GM18499 (cell line): ENCODE measurements around the gene PLGRKT.
"Not testable (repeated sequence)": the region's sequence is repeated elsewhere in the genome, so short reads cannot be mapped to it uniquely, and the experiment has no call there.

ENCODE experiments used
- ATAC-seq: cut with Tn5 transposase; IDR thresholded peaks from one replicate; pipeline ENCODE4 v1.9.1; 2021; ENCODE audit warnings: moderate number of reproducible peaks; ENCODE audit not compliant: insufficient read depth, unreplicated experiment

The PLGRKT gene

GRCh38 chr9:5453004-5453403 is 15.3 kb upstream of the PLGRKT start:
- ATAC-seq, result no peak

GRCh38 chr9:5452286-5452609 is 14.5 kb upstream of the PLGRKT start:
- ATAC-seq, result no peak

- ATAC-seq, result peak; percentile 53
Observed at GRCh38 chr9:5450359-5451091, 12.8 kb upstream of the PLGRKT start, which contains the start of gene CD274. CD274 (plus strand) TSS chr9:5450542; CDS start chr9:5456114, 5,572 bp downstream.

DNA sequence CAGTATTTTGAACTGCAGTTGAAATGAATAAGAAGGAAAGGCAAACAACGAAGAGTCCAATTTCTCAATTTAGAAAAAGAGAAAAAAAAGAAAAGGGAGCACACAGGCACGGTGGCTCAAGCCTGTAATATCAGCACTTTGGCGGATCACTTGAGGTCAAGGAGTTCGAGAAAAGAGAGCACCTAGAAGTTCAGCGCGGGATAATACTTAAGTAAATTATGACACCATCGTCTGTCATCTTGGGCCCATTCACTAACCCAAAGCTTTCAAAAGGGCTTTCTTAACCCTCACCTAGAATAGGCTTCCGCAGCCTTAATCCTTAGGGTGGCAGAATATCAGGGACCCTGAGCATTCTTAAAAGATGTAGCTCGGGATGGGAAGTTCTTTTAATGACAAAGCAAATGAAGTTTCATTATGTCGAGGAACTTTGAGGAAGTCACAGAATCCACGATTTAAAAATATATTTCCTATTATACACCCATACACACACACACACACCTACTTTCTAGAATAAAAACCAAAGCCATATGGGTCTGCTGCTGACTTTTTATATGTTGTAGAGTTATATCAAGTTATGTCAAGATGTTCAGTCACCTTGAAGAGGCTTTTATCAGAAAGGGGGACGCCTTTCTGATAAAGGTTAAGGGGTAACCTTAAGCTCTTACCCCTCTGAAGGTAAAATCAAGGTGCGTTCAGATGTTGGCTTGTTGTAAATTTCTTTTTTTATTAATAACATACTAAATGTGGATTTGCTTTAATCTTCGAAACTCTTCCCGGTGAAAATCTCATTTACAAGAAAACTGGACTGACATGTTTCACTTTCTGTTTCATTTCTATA is 12.0 kb upstream of the PLGRKT start:
- no peak for ATAC-seq

DNA sequence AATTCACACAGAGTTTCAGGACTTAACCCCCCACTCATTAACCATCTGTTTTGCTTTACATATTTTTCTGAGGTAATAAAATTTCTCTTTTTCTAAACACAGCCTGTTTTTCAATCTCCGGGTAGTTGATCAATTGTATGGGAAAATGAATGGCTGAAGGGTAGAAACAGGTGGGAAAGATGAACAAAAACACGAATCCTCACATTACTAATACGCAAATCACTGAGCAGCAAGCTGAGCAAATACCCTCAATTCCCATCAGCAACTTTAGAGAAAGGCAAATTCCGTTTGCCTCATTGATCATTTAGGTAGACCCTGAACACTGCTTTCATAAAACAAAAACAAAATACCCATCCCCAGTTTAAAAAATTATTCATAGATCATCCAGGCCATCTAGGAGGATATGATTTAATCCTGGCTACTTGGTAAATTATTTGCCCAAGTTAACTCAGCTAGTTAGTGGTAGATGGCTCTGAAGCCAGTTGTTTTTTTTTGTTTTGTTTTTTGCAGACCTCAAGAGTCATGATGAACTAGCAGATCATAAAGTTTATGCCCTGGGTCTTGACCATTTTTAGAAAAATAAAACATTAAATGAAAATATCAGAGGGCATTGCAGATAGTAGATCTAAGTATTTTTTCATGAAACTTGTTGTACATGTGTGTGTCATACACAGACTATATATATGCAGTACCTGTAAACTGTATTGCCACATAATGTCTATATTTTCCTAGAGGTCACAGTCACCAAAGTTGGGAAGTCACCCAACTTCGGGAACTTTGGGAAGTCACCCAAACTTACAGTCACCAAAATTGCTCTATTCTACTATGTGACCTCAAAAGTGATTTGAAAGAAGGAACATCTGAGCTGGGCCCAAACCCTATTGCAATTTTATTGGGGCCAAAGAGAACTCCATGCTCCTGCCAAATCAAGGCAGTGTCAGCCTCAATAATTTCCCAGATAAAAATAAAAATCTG is 11.0 kb upstream of the PLGRKT start:
- ATAC-seq, result no peak

- ATAC-seq, result no peak
Observed at GRCh38 chr9:5448016-5448415, 10.3 kb upstream of the PLGRKT start.

DNA sequence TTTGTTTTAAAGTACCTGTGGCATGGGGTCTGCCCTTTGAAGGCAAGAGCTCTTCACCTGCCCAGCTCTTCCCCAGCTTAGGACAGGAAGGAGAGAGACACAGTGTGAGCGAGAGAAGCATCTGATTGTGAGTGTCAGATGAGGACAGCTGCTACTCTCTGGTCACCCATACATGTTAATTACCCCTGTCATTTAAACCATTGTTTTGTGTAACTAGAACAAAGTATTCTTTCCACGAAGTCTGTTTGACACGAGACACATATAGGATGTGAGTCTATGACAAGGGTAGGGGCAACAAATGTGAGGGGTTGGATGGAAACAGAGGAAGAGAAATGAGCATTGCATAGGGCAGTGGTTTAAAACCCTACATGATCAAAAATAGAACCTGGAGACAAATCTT is 9.6 kb upstream of the PLGRKT start:
- no peak for ATAC-seq

- no peak for ATAC-seq
Observed at GRCh38 chr9:5446451-5447236, 8.9 kb upstream of the PLGRKT start.

GRCh38 chr9:5445886-5446285 is 8.2 kb upstream of the PLGRKT start:
- ATAC-seq, result no peak

DNA sequence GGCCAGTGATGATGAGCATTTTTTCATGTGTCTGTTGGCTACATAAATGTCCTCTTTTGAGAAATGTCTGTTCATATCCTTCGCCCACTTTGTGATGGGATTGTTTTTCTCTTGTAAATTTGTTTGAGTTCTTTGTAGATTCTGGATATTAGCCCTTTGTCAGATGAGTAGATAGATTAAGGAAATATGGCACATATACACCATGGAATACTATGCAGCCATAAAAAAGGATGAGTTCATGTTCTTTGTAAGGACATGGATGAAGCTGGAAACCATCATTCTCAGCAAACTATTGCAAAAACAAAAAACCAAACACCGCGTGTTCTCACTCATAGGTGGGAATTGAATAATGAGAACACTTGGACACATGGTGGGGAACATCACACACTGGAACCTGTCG is 7.4 kb upstream of the PLGRKT start:
- ATAC-seq, result not testable (repeated sequence)

DNA sequence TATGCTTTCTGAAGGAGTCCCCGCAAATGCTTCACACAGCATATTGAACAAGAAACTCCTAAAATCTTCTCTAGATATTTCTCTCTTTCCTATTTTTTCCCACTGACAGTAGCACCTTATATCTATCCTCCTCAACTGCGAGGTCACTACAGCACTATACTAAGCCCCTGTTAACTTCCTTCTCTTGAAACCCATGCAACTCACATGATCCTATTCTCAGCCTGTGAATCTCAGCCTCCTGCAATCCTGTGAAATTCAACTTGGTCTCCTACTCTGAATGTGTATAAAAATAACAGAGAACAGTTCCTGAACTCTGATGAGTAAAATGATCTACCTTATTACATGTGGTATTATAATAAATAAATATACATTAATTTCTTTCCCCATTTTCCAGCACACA is 6.1 kb upstream of the PLGRKT start:
- no peak for ATAC-seq

GRCh38 chr9:5442400-5443011 is 4.8 kb upstream of the PLGRKT start:
- no peak for ATAC-seq

GRCh38 chr9:5441043-5441442 is 3.3 kb upstream of the PLGRKT start:
- no peak for ATAC-seq

- ATAC-seq, result no peak
Observed at GRCh38 chr9:5440426-5440825, 2.7 kb upstream of the PLGRKT start.

- ATAC-seq, result peak; percentile 52
Observed at GRCh38 chr9:5438301-5439162, 807 bp upstream of the PLGRKT start.

DNA sequence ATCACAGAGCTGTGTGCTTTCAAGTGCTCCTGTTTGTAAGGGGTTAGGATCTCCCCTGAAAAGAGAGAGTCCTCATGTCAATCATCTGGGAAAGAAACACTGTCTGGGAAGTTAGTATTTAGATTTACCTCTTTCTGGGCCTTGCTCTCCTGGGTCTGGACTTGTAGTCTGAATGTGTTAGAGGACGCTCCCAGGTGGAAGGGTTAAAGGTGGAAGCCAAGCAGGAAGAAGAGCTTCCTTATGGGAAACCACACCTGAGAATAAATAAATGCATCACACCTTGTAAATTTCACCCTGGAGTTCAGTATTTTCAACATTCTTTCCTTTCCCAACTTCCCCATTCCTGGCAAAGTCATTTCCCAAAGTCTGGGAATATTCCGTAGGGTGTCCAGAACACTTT is 1.3 kb downstream of the PLGRKT start:
- no peak for ATAC-seq

DNA sequence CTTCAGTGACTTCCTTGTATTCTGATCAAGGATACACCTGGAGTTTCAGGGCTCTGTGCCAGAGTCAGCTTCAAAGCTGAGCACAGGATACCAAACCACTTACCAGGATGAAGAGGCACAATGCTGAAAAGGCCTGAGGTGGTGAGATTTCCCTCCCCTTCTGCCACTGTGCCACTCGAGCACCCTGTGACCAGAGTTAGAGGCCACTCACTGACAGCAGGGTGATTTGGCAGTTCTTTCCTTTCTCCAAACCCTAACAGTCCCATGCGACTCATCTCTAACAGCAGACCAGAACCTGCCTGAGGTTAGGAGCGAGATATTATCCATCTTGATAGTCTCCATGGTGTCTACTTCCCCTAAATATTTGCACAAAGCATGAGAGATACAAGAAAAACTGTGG is 1.8 kb downstream of the PLGRKT start:
- ATAC-seq, result no peak
